A549 treated with AZD9567 at 1 μM for 4 hours (cell line): Measurements from ENCODE around the gene ELK1. TPM values are rescaled to one million over a fixed set of nuclear protein-coding genes. Genes with fewer than 3 reads are reported as not detected.

ENCODE experiments used
- total RNA-seq: library from RNA; stranded (reverse); fragments of 200-300 nt; extraction: Qiagen RNA extraction; gene quantifications from 5 replicates; pipeline ENCODE4 v1.2.3, GENCODE V29; 2022; ENCODE audit not compliant: insufficient read depth

ELK1 gene
- 35.7 to 41.5 TPM (median 40.3 TPM) in 5 replicates for total RNA-seq

GRCh38 chrX:47650164-47651042 lies at the start of gene ELK1:
ELK1 (minus strand) TSS chrX:47650563; CDS start chrX:47641441, 9,122 bp downstream.

GRCh38 chrX:47658684-47659420 lies 8.5 kb upstream of the ELK1 start, which contains the start of gene UXT:
UXT (minus strand) TSS chrX:47659180; CDS start chrX:47658927, 253 bp downstream.

GRCh38 chrX:47629419-47630200 lies 20.8 kb downstream of the ELK1 start, which contains the start of gene CFP:
CFP (minus strand) TSS chrX:47629930; CDS start chrX:47629844, 86 bp downstream.

GRCh38 chrX:47619486-47620302 lies 30.7 kb downstream of the ELK1 start, which contains the start of gene SYN1:
SYN1 (minus strand) TSS chrX:47619857; CDS start chrX:47619728, 129 bp downstream.

Other genes starting within 250 kb of the ELK1 start
- gene ZNF41, start 167.3 kb downstream of the ELK1 start, total RNA-seq = 3.3 to 4.4 TPM (median 3.9 TPM) in 5 replicates
- 37.2 to 60.1 TPM (median 57.3 TPM) in 5 replicates for gene ARAF, start 89.4 kb downstream of the ELK1 start, total RNA-seq
- gene TIMP1, start 68.1 kb downstream of the ELK1 start, total RNA-seq = 242 to 276 TPM (median 253 TPM) in 5 replicates
- gene SYN1, start 30.7 kb downstream of the ELK1 start, total RNA-seq = 0.22 to 0.61 TPM (median 0.31 TPM) in 5 replicates
- 0.32 to 0.87 TPM (median 0.70 TPM) in 4 of 5 replicates, not detected in the other for gene CFP, start 20.6 kb downstream of the ELK1 start, total RNA-seq
- gene UXT, start 8.6 kb upstream of the ELK1 start, total RNA-seq = 141 to 190 TPM (median 178 TPM) in 5 replicates
- 3.3 to 6.9 TPM (median 5.8 TPM) in 5 replicates for gene ZNF81, start 186.3 kb upstream of the ELK1 start, total RNA-seq